Endothelial cell of umbilical vein (primary cell): ENCODE data around the gene RRAS.

ENCODE experiments used
- CTCF ChIP-seq, 2 donors: IDR thresholded peaks; 1 replicate in 1 of 2; 2 replicates in 1 of 2; pipeline ENCODE4 v1.5.1; 2011; ENCODE audit warnings: low read length in 2 of 2, mild to moderate bottlenecking in 2 of 2, moderate library complexity in 2 of 2, control low read depth in 1 of 2, inconsistent platforms in 1 of 2, low read depth in 1 of 2; ENCODE audit not compliant: insufficient read depth in 1 of 2; ENCODE audit errors: extremely low read depth in 1 of 2
- EZH2 ChIP-seq: IDR thresholded peaks from 2 replicates; pipeline ENCODE4 v1.6.1; 2012; ENCODE audit warnings: borderline replicate concordance, low read depth, mild to moderate bottlenecking, moderate library complexity, low read length, inconsistent platforms; ENCODE audit not compliant: severe bottlenecking
- MAX ChIP-seq: IDR thresholded peaks from 2 replicates; pipeline ENCODE4 v1.6.1; 2011; ENCODE audit not compliant: insufficient read depth, insufficient read length
- POLR2A ChIP-seq: IDR thresholded peaks from 2 replicates; pipeline ENCODE4 v1.6.1; 2012; ENCODE audit warnings: low read depth, mild to moderate bottlenecking, control low read depth, low read length
- POLR2AphosphoS5 ChIP-seq: IDR thresholded peaks from 2 replicates; pipeline ENCODE4 v1.6.1; 2012; ENCODE audit warnings: low read depth, mild to moderate bottlenecking, control low read depth, low read length, moderate library complexity; ENCODE audit not compliant: insufficient read depth

- no peak for TF ChIP-seq POLR2AphosphoS5
- TF ChIP-seq MAX = no peak
- TF ChIP-seq CTCF (IDR thresholded peaks at IDR 0.05; ENCODE audit: extremely low read depth in 1 of 2, insufficient read depth in 1 of 2, low read depth in 1 of 2, low read length in 2 of 2) = no peak
- no peak for TF ChIP-seq EZH2
- no peak for TF ChIP-seq POLR2A
Measured at GRCh38 chr19:49663224-49663623, 23.3 kb upstream of the RRAS start.
